Measurements from ENCODE around the gene CLK4.
"Not testable (repeated sequence)": the region's sequence is repeated elsewhere in the genome, so short reads cannot be mapped to it uniquely, and the experiment has no call there.

CLK4 gene

DNA sequence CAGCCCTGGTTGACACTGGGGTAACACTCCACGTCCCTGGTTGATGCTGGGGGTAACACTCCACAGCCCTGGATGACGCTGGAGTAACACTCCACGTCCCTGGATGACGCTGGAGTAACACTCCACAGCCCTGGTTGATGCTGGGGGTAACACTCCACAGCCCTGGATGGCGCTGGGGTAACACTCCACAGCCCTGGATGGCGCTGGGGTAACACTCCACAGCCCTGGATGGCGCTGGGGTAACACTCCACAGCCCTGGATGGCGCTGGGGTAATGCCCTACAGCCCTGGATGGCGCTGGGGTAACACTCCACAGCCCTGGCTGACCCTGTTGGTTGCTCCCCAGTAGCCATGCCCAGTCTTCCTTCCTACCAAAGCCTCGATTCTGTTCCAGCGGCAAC is 41.4 kb downstream of the CLK4 start:
- not testable (repeated sequence) for DNase-seq

DNA sequence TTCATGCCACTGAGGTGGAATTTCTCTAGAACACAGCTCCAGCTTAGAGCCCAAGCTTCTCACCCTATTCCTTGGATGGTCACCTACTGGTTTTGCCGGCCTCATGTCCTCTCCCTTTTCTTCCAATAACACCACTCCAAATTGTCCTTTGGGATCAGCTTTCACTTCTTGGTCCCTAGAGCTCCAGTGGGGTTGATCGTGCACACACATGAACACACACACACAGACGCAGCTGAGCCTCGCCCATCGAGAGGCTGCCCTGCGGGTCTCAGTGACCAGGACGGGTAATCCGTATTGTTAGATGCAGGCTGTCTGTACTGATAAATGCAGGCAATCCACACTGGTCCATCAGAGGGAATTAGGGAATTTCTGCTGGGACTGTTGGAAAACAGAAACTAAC is 43.6 kb downstream of the CLK4 start:
- no peak for DNase-seq

DNA sequence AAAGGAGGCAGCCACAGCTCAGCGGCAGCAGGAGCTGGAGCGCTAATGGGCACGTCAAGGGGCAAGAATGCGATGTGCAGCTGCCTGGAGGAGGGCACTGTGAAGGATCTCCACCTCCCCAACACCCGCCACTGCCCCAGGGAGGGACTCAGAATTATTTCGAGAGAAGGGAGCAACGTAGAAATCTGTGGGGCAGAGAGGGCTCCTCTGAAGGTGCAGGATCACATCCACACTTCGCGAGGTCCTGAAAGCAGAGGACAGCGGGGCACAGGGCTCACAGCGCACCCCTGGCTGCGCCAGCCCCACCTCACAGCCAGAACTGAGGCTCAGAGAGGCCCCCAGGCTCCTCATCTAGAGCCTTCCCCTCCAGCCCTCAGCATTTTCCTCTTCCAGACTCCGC is 44.6 kb downstream of the CLK4 start:
- no peak for DNase-seq

DNA sequence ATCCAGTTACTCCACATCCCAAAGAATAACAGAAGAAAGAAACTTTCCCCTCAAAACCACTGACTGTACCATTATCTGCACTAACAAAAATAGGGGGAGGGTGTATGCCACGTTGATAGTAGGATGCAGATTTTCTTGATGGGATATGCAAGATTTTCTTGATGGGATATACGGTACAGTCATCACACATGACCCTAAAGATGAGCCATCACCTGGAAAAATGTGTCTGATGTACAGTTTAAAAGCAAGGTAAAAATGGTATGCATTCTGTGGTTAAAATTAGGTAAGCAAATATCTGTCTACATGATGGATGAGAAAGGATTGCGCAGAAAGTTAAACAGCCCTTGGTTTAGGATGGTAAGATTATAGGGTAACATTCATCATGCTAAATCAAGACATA is 45.2 kb downstream of the CLK4 start:
- no peak for DNase-seq

DNA sequence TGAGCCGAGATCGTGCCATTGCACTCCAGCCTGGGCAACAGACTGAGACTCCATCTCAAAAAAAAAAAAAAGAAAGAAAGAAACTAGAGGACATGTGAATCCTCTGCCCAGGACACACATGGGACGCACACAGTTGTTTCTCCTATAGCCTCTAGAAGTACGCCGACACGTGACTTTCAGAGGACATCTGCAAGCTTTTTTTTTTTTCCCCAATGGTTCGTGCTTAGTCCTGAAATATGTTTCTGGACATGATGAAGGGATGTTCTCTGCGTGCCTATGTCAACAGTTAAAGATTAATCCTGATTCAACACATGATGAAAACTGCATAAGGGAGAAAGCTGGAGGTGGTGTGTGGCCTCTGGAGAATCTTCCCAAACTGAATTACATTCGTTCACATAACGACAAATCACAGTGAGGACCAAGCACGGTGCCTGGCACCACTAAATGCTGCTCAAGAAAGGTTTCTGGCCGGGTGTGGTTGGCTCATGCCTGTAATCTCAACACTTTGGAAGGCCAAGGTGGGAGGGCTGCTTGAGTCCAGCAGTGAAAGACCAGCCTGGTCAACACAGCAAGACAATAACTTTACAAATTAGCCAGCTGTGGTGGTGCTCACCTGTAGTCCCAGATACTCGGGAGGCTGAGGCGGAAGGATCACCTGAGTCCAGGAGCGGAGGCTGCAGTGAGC is 46.4 kb downstream of the CLK4 start:
- no peak for DNase-seq

DNA sequence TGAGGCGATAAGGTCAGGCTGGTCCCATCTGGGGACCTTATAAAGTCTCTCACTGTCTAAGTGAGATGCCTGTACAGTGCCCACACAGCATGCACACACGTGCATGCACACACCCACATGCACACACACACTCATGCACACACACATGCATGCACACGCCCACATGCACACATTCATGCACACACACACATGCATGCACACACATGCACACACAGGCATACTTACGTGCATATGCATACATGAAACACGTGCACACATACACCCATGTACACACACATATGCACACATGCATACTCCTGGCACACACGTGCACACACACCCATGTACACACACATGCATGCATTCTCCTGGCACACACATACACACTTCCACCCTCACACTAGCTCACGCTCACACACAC is 48.9 kb downstream of the CLK4 start:
- no peak for DNase-seq

DNA sequence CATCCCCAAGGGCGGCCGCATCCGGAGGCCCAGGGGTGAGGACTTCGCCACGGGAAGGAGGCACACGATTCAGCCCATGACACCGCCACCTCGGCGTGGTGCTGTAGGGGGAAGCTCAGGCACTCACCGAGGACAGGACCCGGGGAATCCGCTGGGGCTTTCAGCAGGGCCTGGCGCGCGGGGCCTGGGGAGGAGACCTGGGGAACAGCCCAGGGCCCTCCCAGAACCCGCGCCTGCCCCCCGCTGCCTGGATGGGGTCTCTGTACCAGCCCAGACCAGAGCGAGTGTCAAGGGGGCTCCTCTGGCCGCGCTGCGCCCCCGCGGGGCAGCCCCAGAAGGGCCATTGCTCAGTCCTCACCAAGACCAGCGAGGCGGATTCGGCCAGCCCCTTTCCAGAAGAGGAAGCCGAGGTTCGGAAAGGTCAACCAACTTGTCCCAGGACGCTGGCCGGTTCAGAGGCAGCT is 49.4 kb downstream of the CLK4 start:
- DNase-seq = no peak

DNA sequence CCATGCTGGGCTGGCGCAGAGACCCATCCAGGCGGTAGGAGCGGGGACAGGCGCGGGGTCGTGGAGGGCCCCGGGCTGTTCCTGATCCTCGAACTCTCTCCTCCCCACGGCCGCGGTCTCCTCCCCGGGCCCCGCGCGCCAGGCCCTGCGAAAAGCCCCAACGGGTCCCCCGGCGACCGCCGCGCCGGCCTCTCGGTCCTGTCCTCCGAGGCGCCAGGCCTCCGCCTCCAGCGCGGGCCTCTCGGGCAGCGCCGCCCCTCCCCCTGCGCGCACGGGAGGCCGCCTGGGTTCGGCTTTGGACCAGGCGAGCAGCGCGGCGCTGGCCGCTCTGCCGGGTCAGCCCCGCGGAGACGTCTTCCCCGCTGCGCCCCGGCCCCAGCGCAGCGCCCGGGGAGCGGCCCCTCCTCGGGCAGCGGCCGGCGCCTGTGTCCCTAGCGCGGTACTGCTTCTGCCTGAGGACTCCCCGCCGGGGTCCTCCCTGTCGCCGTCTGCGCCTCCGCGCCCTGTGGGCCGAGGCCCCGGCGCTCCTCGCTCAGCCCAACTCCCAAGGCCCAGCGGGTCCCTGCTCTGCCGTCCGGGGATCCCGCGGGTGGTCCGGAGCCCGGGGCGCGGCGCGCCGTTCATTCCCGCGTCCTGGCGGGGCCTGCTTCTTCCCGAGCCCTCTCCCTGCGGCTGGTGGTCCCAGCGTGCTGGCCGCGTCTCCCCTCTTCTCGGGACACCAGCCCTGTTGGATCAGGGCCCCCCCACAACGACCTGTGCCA is 50.1 kb downstream of the CLK4 start:
- no peak for DNase-seq

DNA sequence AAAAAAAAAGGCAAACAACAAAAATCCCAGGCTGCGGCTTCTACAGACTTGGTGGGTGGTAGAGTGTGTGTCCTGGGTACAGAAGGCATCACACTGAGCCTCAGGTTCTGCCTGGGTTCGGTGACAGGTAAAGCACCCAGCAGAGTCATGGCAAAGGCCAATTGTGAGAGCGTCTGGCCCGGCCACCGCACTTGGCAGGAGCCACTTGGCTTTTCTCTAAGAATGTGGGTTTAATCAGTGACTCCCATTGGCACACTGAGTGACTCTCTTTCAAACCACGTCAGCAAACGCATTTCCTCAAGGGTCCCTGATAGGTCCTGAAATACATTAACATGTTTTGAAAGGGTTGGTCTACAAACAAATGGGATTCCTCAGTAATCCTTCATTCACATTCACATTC is 53.6 kb downstream of the CLK4 start:
- DNase-seq = no peak

DNA sequence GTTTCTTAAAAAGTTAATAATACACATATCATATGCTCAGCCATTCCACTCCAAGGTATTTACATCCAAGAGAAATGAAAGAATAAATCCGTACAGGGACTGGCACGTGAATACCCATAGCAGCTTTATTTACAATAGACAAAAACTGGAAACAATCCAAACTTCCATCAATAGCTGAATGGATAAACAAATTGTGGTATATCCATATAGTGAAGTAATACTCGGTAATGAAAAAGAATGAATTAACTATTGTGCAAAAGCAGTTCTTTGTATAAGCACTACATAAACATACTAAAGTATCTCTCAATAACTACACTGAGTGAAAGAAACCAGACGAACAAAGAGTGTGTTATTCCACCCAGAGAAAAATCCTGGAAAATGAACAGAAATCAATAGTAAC is 54.2 kb downstream of the CLK4 start:
- DNase-seq = no peak

DNA sequence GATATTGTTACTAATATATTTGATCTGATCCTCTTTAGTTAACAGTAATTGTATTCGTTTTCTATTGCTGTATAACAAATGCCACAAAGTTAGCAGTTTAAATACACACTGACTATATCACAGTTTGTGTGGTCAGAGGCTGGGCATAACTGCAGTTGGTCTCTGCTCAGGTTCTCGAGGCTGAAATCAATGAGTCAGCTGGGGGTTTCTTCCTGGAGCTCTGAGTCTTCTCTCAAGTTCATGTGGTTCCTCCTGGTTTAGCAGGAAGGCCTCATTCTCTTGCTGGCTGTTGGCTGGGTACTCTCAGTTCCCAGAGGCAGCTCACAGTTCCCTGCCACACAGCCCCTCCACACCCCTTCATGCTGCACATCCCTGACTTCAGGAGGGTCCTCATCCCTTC is 57.4 kb downstream of the CLK4 start:
- no peak for DNase-seq

DNA sequence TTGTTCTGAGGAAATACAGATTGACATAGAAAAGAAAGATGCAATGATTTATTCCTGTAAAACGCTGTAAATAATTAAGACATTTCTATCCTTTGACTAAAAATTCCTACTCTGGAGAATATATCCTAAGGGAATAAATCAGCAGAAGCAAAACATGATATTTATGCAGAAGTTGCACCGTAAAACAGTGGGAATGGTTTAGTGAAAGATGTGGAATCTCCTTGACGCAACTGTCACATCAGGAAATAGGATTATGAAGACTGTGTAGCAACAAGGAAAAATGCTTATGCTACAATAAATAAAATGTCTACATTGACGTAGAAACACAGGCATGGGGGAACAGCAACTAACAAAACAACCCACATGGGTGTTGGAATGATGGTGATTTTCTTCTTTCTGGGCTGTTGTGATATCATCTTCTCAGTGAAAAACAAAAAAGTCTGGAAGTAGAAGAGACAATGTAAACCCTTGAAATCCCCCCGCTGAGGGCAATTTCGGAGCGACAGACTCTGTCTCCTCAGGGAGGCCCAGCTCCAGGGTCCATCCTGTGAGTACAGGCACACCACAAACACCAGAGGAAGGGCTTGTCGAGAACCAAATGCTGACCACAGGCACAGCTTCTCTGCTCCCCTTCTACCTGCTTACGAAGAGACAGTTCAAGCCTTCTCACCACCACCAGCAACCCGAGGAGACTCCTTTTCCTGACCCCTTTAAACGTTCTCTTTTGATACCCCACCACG is 61.9 kb downstream of the CLK4 start:
- DNase-seq = no peak

DNA sequence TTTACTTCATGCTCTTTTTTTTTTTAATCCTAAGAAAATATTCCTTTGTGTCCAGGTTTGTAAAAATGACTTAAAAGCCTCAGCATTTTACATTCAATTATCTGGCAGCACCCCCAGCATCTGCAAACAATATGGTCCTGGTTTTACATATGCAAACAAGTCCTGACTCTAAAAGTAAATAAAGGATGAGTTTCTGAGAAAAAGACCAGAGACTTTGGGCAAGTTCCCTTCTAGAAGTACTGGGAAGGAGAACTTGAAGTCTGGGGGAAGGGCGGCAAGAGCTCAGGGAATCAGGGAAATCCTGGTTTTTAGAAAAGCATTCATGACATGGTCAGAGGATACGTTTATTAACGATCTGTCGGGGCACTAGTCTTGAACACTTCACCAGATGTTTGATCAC is 62.5 kb downstream of the CLK4 start:
- no peak for DNase-seq

DNA sequence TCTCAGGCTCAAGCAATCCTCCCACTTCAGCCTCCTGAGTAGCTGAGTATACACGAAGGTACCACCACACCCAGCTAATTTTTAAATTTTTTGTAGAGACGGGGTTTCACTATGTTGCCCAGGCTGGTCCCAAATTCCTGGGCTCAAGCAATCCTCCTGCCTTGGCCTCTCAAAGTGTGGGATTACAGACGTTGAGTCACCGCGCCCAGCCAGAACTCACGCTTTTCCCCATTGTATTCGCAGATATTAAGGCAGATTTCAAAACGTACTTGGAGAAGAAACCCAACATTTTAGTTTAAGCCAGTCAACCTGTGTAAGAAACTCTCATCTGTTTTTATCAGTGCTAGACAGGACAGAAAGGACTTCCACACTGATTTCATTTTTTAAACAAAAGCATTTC is 63.2 kb downstream of the CLK4 start:
- DNase-seq = no peak

DNA sequence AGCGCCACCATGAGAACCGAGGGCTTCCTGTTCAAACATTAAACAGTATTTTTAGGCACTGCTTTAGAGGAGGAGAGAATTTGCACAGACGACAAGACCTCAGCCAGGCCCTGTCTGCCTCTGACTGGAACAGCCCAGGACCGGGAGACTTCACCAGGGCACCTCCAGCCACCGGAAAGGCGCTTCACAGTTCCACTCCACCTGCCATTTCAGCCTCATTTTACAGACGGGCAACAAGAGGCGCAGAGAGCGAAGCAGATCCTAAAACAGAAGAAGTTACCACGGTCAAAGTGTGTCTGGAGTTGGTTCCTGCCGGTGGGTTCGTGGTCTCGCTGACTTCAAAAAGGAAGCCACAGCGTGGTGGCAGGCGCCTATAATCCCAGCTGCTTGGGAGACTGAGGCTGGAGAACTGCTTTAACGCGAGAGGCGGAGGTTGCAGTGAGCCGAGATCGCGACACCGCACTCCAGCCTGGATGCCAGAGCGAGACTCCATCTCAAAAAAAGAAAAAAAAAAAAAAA is 65.0 kb downstream of the CLK4 start:
- no peak for DNase-seq

DNA sequence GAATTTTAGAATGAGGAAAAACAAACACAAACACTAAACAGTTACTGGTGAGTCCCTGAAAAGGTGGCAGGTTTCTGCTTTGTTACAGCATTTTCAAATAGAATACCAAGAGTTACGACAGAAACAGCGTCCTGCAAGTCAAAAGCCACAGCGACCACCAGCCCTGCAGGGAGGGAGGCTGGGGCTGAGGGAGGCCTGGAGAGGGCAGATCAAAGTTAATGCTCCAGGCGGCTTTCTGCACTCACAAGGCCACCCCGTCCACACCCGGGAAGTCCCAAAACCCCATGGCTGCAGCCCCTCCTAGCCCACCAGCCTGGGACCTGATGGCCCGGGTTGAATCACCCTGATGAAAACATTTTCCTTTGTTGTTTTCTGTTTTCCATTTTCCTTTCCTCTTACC is 65.9 kb downstream of the CLK4 start:
- no peak for DNase-seq

DNA sequence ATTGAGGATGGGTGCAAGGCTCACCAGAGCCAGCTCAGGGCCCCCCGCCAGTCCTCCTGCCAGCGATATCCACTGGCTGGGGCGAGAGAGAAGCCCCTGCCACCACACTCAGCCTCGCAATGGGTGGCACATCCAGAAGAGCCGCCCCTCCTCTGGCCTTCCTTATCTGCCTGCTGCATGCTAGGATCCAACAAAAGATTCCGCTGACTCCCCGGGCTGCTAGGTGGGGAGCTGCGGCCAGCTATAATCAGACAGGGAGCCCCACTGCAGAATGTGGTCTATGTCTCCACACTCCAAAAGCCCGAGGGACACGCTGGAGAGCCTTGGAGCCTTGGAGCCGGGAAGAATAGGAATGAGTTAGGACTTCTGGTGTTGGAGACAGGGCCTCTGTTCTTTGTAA is 69.4 kb downstream of the CLK4 start:
- DNase-seq = no peak

DNA sequence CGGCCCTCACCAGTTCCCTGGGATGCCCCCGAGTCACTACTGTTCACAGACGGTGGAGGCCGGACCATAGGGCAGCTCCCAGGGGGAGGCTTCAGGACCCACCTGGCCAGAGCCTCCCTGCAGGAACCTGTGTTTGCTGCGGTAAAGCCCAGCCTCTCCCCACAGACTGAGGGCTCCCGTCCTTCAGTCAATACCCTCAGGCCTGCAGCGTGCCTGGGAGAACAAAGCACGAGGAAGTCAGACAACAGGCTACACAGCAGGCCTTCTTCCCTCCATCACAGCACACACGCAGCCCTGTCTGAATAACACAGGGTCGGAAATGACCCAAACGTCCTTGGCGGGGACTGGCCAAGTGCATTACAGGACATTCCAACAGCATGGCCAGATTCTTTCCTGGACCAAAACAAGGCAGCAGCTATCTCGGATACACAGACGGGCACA is 71.1 kb downstream of the CLK4 start:
- DNase-seq = no peak

DNA sequence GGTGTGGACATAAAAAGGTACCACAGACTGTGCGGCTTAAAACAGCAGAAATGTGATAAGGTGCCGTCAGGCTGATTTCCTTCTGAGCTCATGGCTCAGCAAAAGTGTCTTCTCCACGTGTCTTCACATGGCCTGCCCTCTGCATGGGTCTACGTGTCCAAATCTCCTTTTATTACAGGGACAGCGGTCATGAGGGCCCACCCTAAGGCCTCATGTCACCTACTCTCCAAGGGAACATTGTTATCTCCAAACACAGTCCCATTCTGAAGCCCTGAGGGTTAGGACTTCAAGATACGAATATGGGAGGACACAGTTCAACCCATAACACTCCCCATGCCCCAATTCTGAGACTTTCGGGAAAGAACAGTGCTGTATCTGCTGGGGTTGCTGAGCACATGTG is 71.8 kb downstream of the CLK4 start:
- no peak for DNase-seq

DNA sequence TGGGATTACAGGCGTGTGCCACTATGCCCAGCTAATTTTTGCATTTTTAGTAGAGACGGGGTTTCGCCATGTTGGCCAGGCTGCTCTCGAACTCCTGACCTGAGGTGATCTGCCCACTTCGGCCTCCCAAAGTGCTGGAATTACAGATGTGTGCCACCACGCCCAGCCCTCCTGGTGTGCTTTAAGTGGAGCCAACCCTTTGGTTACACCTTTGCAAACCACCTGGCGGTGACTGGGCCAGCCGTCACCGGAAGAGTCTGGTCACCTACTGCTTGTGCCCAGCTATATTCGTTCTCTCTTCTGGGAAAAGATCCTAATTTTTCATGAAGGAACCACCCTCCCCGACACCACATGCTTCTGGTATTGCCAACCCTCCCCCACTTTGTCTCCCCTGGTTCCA is 72.5 kb downstream of the CLK4 start:
- no peak for DNase-seq

DNA sequence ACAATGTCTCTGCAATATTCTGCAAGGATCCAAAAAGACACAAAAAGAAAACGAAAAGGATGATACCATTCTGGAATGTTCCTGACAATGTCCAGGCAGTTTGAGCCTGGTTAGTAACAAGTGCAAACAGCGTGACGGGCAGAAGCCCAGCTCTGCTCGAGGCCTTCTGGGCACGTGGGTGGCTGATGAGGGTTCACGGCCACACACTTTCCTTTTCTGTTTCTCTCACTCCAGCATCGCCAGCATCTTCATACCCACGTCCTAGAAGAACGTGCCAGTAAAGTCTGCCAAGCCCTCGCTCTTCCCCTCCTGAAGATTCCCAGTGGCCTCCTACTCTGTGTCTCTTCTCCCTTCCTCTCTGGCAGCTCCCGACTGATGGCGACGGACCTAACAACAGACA is 73.3 kb downstream of the CLK4 start:
- DNase-seq = no peak
